HG02943 (cell line): Measurements from ENCODE around the gene NFU1.

Source experiments
- ATAC-seq: cut with Tn5 transposase; IDR thresholded peaks from one replicate; pipeline ENCODE4 v1.9.1; 2021; ENCODE audit warnings: mild to moderate bottlenecking, low read depth, moderate library complexity; ENCODE audit not compliant: unreplicated experiment

The NFU1 gene

GRCh38 chr2:69436938-69437750 is at the start of gene NFU1:
TSS of gene NFU1 (minus strand) at chr2:69437435. CDS start at chr2:69437422, 13 bp downstream.
- peak; percentile 84 for ATAC-seq

GRCh38 chr2:69483696-69484095 is 46.5 kb upstream of the NFU1 start:
- ATAC-seq: no peak

- no peak for ATAC-seq
These were observed 45.8 kb upstream of the NFU1 start for GRCh38 chr2:69483024-69483423.

- ATAC-seq: no peak
These were observed 45.2 kb upstream of the NFU1 start for GRCh38 chr2:69482471-69482870.

- no peak for ATAC-seq
These were observed 44.2 kb upstream of the NFU1 start for GRCh38 chr2:69481421-69481820.

- no peak for ATAC-seq
These were observed 40.4 kb upstream of the NFU1 start for GRCh38 chr2:69477627-69478026.

- ATAC-seq: no peak
These were observed 37.5 kb upstream of the NFU1 start for GRCh38 chr2:69474688-69475087.

GRCh38 chr2:69471793-69472192 is 34.6 kb upstream of the NFU1 start:
- no peak for ATAC-seq

GRCh38 chr2:69470911-69471310 is 33.7 kb upstream of the NFU1 start:
- ATAC-seq: no peak

GRCh38 chr2:69469784-69470183 is 32.5 kb upstream of the NFU1 start:
- ATAC-seq: no peak

GRCh38 chr2:69469375-69469774 is 32.1 kb upstream of the NFU1 start:
- ATAC-seq: no peak

- no peak for ATAC-seq
These were observed 29.5 kb upstream of the NFU1 start for GRCh38 chr2:69466728-69467127.

- ATAC-seq: no peak
These were observed 28.6 kb upstream of the NFU1 start for GRCh38 chr2:69465513-69466456.

- ATAC-seq: no peak
These were observed 27.3 kb upstream of the NFU1 start for GRCh38 chr2:69464575-69464974.

- ATAC-seq: no peak
These were observed 25.5 kb upstream of the NFU1 start for GRCh38 chr2:69462780-69463179.

- ATAC-seq: no peak
These were observed 24.2 kb upstream of the NFU1 start for GRCh38 chr2:69461404-69461803.

- ATAC-seq: no peak
These were observed 22.7 kb upstream of the NFU1 start for GRCh38 chr2:69459936-69460335.

- ATAC-seq: no peak
These were observed 19.8 kb upstream of the NFU1 start for GRCh38 chr2:69456950-69457445.

GRCh38 chr2:69456154-69456553 is 18.9 kb upstream of the NFU1 start:
- no peak for ATAC-seq

GRCh38 chr2:69454976-69455375 is 17.7 kb upstream of the NFU1 start:
- no peak for ATAC-seq

GRCh38 chr2:69453475-69454129 is 16.4 kb upstream of the NFU1 start:
- no peak for ATAC-seq
